PC-3 (cell line): ENCODE results near the gene FBXO42.

Source experiments
- CTCF ChIP-seq: fragments of 300-600 bp; sonication (generic); conservative IDR thresholded peaks from 2 replicates; pipeline ENCODE4 v1.5.1; 2017; ENCODE audit warnings: antibody characterized with exemption, low read depth, mild to moderate bottlenecking, low read length
- EZH2phosphoT487 ChIP-seq: fragments of 300-600 bp; sonication (generic); IDR thresholded peaks from 2 replicates; pipeline ENCODE4 v1.6.1; 2018; ENCODE audit warnings: mild to moderate bottlenecking, antibody characterized with exemption, low read length, borderline replicate concordance

DNA sequence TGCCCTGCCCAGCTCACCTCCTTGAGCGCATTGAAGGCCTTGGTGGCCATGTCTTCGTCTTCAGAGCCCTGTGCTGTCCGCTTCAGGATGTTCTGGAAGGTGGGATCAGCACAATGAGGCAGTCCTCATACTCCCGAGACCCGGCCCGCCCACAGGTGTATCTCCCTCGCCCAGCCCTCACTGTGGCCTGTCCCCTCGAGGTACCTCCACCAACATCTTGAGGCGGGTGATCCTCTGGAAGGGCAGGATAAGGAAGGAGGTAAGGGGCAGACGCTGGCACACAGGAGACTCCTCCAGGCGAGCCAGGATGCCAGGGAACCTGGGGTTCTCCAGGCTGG, 147.0 kb downstream of the FBXO42 start:
- TF ChIP-seq CTCF (no peak; the same call in 1 of the 2 replicates), EZH2phosphoT487 (no peak)
